ENCODE results near the gene SND1.

SND1 gene

GRCh38 chr7:128045766-128046165 is 393.8 kb downstream of the SND1 start:
- no peaks in the 10 kb centered on the region for H3K36me3 ChIP-seq
- no peak for TF ChIP-seq CTCF (IDR thresholded peaks at IDR 0.05; ENCODE audit: low read depth, low read length)
- no peak for DNase-seq
- no peaks in the 10 kb centered on the region for H3K27me3 ChIP-seq (ENCODE audit: insufficient read depth, low read depth, severe bottlenecking)
- no peaks in the 10 kb centered on the region for H3K9me3 ChIP-seq (ENCODE audit: severe bottlenecking)
- no peak overlapping the region for H3K4me3 ChIP-seq (ENCODE audit: low read depth, low read length)
- no peak overlapping the region for H3K27ac ChIP-seq

- Histone ChIP-seq H3K9me3 (ENCODE audit: severe bottlenecking) (no peaks in the 10 kb centered on the region), H3K4me3 (ENCODE audit: low read depth, low read length) (no peak overlapping the region), H3K36me3 (peaks cover 3% of the 10 kb centered on the region; the same call in 1 of the 2 replicates), H3K27ac (no peak overlapping the region), H3K27me3 (ENCODE audit: insufficient read depth, low read depth, severe bottlenecking) (no peaks in the 10 kb centered on the region)
- TF ChIP-seq CTCF (IDR thresholded peaks at IDR 0.05; ENCODE audit: low read depth, low read length) = no peak
- DNase-seq = no peak
These were observed 400.4 kb downstream of the SND1 start for GRCh38 chr7:128052404-128052803.

- DNase-seq = no peak
- no peak overlapping the region for H3K27ac ChIP-seq
- H3K27me3 ChIP-seq (ENCODE audit: insufficient read depth, low read depth, severe bottlenecking) = no peaks in the 10 kb centered on the region
- peaks cover 3% of the 10 kb centered on the region; the same call in 1 of the 2 replicates for H3K36me3 ChIP-seq
- H3K4me3 ChIP-seq (ENCODE audit: low read depth, low read length) = no peak overlapping the region
- H3K9me3 ChIP-seq (ENCODE audit: severe bottlenecking) = no peaks in the 10 kb centered on the region
- no peak for TF ChIP-seq CTCF (IDR thresholded peaks at IDR 0.05; ENCODE audit: low read depth, low read length)
These were observed 401.0 kb downstream of the SND1 start for GRCh38 chr7:128053023-128053422.

GRCh38 chr7:128053991-128054390 is 402.0 kb downstream of the SND1 start:
- Histone ChIP-seq H3K4me3 (ENCODE audit: low read depth, low read length) (no peak overlapping the region), H3K36me3 (peaks cover 3% of the 10 kb centered on the region; the same call in 1 of the 2 replicates), H3K27ac (no peak overlapping the region), H3K9me3 (ENCODE audit: severe bottlenecking) (no peaks in the 10 kb centered on the region), H3K27me3 (ENCODE audit: insufficient read depth, low read depth, severe bottlenecking) (no peaks in the 10 kb centered on the region)
- TF ChIP-seq CTCF (IDR thresholded peaks at IDR 0.05; ENCODE audit: low read depth, low read length) = no peak
- DNase-seq = no peak

GRCh38 chr7:128054511-128054910 is 402.5 kb downstream of the SND1 start:
- H3K36me3 ChIP-seq = peaks cover 3% of the 10 kb centered on the region; the same call in 1 of the 2 replicates
- H3K9me3 ChIP-seq (ENCODE audit: severe bottlenecking) = no peaks in the 10 kb centered on the region
- H3K27ac ChIP-seq = no peak overlapping the region
- H3K4me3 ChIP-seq (ENCODE audit: low read depth, low read length) = no peak overlapping the region
- no peak for DNase-seq
- TF ChIP-seq CTCF (IDR thresholded peaks at IDR 0.05; ENCODE audit: low read depth, low read length) = no peak
- H3K27me3 ChIP-seq (ENCODE audit: insufficient read depth, low read depth, severe bottlenecking) = no peaks in the 10 kb centered on the region

- Histone ChIP-seq H3K27ac (no peak overlapping the region), H3K36me3 (peaks cover 3% of the 10 kb centered on the region; the same call in 1 of the 2 replicates), H3K27me3 (ENCODE audit: insufficient read depth, low read depth, severe bottlenecking) (no peaks in the 10 kb centered on the region), H3K4me3 (ENCODE audit: low read depth, low read length) (no peak overlapping the region), H3K9me3 (ENCODE audit: severe bottlenecking) (no peaks in the 10 kb centered on the region)
- TF ChIP-seq CTCF (IDR thresholded peaks at IDR 0.05; ENCODE audit: low read depth, low read length) = no peak
- no peak for DNase-seq
These were observed 403.6 kb downstream of the SND1 start for GRCh38 chr7:128055637-128056036.
